Central memory CD8-positive, alpha-beta T cell (primary cell): Measurements from ENCODE around the gene CADM4.
"Not testable (repeated sequence)": the region's sequence is repeated elsewhere in the genome, so short reads cannot be mapped to it uniquely, and the experiment has no call there.

ENCODE experiments used
- ATAC-seq: fragments of 150-1000 bp; cut with Tn5 transposase; replicated peaks from 2 replicates; pipeline ENCODE4 v1.10.0; 2022; ENCODE audit warnings: mild to moderate bottlenecking, moderate FRiP score, moderate number of reproducible peaks; ENCODE audit not compliant: poor library complexity, severe bottlenecking; ENCODE audit errors: extremely low read depth
- DNase-seq, 2 donors: peaks; one replicate each; pipeline ENCODE4 v3.0.0; 2021; ENCODE audit warnings: low spot score in 2 of 2
- H3K27ac Mint-ChIP-seq: one replicate; pipeline ENCODE4 v1.8.0; 2022; ENCODE audit warnings: low read depth, mild to moderate bottlenecking, moderate library complexity, mixed read lengths
- H3K27me3 Mint-ChIP-seq: one replicate; pipeline ENCODE4 v1.8.0; 2022; ENCODE audit warnings: mixed read lengths
- H3K36me3 Mint-ChIP-seq: one replicate; pipeline ENCODE4 v1.8.0; 2022; ENCODE audit warnings: mild to moderate bottlenecking, moderate library complexity, mixed read lengths; ENCODE audit not compliant: insufficient read depth
- H3K4me1 Mint-ChIP-seq: one replicate; pipeline ENCODE4 v1.8.0; 2022; ENCODE audit warnings: mixed read lengths
- H3K4me3 Mint-ChIP-seq: one replicate; pipeline ENCODE4 v1.8.0; 2022; ENCODE audit warnings: mild to moderate bottlenecking, moderate library complexity, mixed read lengths
- H3K9me3 Mint-ChIP-seq: one replicate; pipeline ENCODE4 v1.8.0; 2022; ENCODE audit warnings: mixed read lengths

Gene CADM4, protein sequence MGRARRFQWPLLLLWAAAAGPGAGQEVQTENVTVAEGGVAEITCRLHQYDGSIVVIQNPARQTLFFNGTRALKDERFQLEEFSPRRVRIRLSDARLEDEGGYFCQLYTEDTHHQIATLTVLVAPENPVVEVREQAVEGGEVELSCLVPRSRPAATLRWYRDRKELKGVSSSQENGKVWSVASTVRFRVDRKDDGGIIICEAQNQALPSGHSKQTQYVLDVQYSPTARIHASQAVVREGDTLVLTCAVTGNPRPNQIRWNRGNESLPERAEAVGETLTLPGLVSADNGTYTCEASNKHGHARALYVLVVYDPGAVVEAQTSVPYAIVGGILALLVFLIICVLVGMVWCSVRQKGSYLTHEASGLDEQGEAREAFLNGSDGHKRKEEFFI

DNA sequence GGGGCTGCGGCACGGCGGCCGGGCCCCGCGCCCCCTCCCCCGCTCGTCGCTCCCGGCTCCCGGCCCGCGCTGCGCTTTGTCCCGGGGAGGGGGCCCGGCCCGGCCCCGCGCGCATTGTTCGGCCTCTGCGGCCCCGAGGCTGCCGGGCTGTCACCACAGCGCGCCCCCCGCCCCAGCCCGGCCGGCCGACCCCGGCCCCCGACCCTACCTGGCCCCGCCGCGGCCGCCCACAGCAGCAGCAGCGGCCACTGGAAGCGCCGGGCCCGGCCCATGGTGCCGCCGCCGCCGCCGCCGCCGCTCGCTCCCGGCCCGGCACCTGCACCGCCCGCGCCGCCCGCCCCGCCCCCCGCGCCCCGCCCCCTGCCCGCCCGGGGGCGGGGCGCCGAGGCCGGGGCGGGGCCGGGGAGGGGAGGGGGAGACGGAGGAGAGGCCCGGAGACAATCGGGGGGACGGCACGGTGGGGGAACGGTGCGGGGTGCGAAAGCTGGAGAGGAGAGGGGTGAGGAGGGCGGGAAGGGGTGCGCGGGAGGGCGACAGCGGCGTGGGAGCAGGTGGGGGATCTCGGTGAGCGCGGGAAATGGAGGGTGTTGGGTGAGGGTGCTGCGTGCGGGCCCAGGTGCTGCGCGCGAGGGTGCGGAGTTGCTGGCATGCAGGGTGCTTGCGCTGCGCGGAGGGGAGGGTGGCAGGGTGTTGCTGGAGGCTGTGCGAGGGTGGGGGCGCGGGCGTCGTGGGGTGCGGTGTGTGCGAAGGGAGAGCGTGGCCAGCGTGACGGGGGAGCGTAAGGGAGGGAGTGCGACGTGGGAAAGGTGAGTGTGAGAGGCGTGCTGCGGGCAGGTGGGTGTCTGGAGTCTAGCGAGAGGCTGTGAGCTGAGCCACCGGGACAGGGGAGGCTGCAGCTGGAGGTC is at the start of gene CADM4:
CADM4 (minus strand) TSS at position 332 of the 905 bp plus-strand sequence; CDS start at position 272, 60 bp downstream.
- ATAC-seq (peak; percentile 83), DNase-seq (peak; percentile 26 to 28)
- peaks cover 6% of the 10 kb centered on the region for H3K36me3 Mint-ChIP-seq
- H3K27ac Mint-ChIP-seq = peak within 1 kb of the TSS; percentile 56
- peaks cover 62% of the 10 kb centered on the region for H3K27me3 Mint-ChIP-seq
- peaks cover 13% of the 10 kb centered on the region for H3K4me1 Mint-ChIP-seq
- peak within 1 kb of the TSS; percentile 78 for H3K4me3 Mint-ChIP-seq
- H3K9me3 Mint-ChIP-seq = no peaks in the 10 kb centered on the region

GRCh38 chr19:43688059-43688701 is 48.5 kb upstream of the CADM4 start:
- Mint-ChIP-seq H3K4me1 (no peaks in the 10 kb centered on the region), H3K9me3 (peaks cover 5% of the 10 kb centered on the region), H3K27ac (no peak overlapping the region), H3K36me3 (peaks cover 1% of the 10 kb centered on the region), H3K27me3 (no peaks in the 10 kb centered on the region), H3K4me3 (no peak overlapping the region)
- no peak for DNase-seq
- no peak for ATAC-seq

DNA sequence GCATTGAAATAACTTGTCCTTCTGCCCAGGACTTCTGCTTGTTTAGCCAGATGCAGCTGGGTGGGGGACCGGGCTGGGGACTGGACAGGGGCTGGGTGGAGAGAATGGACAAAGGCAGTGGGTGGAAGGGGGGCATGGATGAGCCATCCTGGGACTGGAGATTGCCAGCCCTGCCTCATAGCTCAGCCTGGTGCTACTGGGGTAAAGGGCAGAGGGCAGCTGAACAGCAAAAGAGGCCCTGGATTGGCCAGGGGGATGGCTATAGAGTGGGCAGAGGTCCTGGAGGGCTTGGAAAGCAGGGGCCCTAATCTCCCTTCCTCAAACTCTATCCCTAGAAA is 48.0 kb upstream of the CADM4 start:
- H3K9me3 Mint-ChIP-seq = peaks cover 5% of the 10 kb centered on the region
- no peaks in the 10 kb centered on the region for H3K4me1 Mint-ChIP-seq
- H3K27ac Mint-ChIP-seq = no peak overlapping the region
- no peaks in the 10 kb centered on the region for H3K27me3 Mint-ChIP-seq
- no peak overlapping the region for H3K4me3 Mint-ChIP-seq
- peaks cover 1% of the 10 kb centered on the region for H3K36me3 Mint-ChIP-seq
- ATAC-seq = no peak
- DNase-seq = no peak

- H3K27ac Mint-ChIP-seq = no peak overlapping the region
- no peak overlapping the region for H3K4me3 Mint-ChIP-seq
Observed at GRCh38 chr19:43684326-43684725, 44.7 kb upstream of the CADM4 start.

DNA sequence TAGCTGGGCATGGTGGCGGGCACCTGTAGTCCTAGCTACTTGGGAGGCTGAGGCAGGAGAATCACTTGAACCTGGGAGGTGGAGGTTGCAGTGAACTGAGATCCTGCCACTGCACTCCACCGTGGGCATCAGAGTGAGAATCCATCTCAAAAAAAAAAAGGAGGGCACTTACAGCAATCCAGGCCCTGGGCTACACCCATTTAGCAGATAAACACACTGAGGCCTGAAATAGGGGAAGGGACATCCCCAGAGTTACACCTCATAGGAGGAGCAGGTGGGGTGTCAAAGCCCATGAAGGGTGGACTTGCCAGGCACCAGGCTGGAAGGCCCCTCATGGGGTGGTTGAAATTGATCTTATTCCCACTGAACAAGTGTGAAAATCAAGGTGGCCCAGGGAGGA is 44.3 kb upstream of the CADM4 start:
- H3K9me3 Mint-ChIP-seq = no peaks in the 10 kb centered on the region
- H3K4me3 Mint-ChIP-seq = no peak overlapping the region
- peaks cover 1% of the 10 kb centered on the region for H3K36me3 Mint-ChIP-seq
- no peaks in the 10 kb centered on the region for H3K4me1 Mint-ChIP-seq
- no peak for DNase-seq
- no peaks in the 10 kb centered on the region for H3K27me3 Mint-ChIP-seq
- no peak for ATAC-seq
- H3K27ac Mint-ChIP-seq = no peak overlapping the region

More at GRCh38 chr19:43684326-43684725, 44.7 kb upstream of the CADM4 start:
- ATAC-seq (no peak), DNase-seq (no peak)
- Mint-ChIP-seq H3K4me1 (no peaks in the 10 kb centered on the region), H3K27me3 (no peaks in the 10 kb centered on the region), H3K9me3 (no peaks in the 10 kb centered on the region), H3K36me3 (peaks cover 1% of the 10 kb centered on the region)

- no peak overlapping the region for H3K27ac Mint-ChIP-seq
- no peak overlapping the region for H3K4me3 Mint-ChIP-seq
- H3K27me3 Mint-ChIP-seq = no peaks in the 10 kb centered on the region
- no peaks in the 10 kb centered on the region for H3K4me1 Mint-ChIP-seq
- peaks cover 1% of the 10 kb centered on the region for H3K36me3 Mint-ChIP-seq
- DNase-seq (no peak), ATAC-seq (no peak)
- H3K9me3 Mint-ChIP-seq = no peaks in the 10 kb centered on the region
Observed at GRCh38 chr19:43682824-43683661, 43.4 kb upstream of the CADM4 start.

GRCh38 chr19:43682269-43682668 is 42.6 kb upstream of the CADM4 start:
- H3K27me3 Mint-ChIP-seq, H3K4me3 Mint-ChIP-seq, H3K27ac Mint-ChIP-seq, DNase-seq, H3K4me1 Mint-ChIP-seq, ATAC-seq, H3K36me3 Mint-ChIP-seq, H3K9me3 Mint-ChIP-seq: not testable (repeated sequence)

DNA sequence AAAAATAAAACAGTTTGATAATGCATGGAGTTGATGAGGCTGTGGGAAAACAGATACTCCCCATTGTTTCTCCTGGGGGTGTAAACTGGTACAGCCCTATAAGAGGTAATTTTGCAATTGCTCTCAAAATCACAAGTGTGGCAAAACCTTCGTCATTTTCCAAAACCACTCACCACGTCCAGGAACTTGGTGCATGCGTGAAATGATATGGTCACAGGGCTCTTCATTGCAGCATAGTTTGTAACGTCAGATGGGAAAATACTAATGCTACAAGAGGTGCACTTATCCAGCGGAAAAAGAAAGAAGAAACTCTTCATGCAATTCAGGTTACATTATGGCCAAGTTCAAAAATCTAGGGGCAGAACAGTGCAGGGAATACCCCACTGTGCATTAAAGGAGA is 42.2 kb upstream of the CADM4 start:
- no peaks in the 10 kb centered on the region for H3K27me3 Mint-ChIP-seq
- no peak for DNase-seq
- peaks cover 1% of the 10 kb centered on the region for H3K36me3 Mint-ChIP-seq
- no peak overlapping the region for H3K27ac Mint-ChIP-seq
- ATAC-seq = no peak
- no peak overlapping the region for H3K4me3 Mint-ChIP-seq
- H3K4me1 Mint-ChIP-seq = no peaks in the 10 kb centered on the region
- no peaks in the 10 kb centered on the region for H3K9me3 Mint-ChIP-seq

DNA sequence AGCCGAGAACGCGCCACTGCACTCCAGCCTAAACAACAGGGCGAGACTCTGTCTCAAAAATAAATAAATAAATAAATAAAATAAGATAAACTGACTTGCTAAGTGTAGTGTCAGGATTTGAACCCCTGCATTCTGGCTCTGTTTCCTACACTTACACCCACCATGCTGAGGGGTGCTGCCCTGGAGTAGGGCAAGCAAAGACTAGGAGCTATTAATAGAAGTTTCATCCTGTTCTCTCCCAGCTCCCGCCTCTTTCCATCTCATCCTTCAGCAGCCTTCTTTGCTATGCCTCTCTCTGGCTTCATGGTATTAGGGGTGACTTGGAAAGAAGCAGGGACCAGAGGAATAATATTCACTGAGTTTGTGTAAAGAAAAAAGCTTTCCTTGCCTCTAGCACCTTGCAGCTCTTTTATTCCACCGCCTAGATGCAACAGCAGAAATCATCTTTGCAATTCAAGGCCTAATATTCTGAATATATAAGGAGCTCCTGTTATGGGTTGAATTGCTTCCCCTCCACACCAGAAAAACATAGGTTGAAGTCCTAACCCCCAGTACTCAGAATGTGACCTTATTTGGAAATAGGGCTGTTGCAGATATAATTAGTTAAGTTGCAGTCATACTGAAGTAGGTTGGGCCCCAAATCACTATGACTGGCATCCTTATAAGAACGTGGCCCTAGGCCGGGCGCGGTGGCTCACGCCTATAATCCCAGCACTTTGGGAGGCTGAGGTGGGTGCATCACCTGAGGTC is 39.0 kb upstream of the CADM4 start:
- DNase-seq (no peak), ATAC-seq (no peak)
- H3K27ac Mint-ChIP-seq = no peak overlapping the region
- H3K27me3 Mint-ChIP-seq = no peaks in the 10 kb centered on the region
- H3K4me1 Mint-ChIP-seq = no peaks in the 10 kb centered on the region
- no peaks in the 10 kb centered on the region for H3K9me3 Mint-ChIP-seq
- no peak overlapping the region for H3K4me3 Mint-ChIP-seq
- H3K36me3 Mint-ChIP-seq = no peaks in the 10 kb centered on the region

GRCh38 chr19:43675906-43676305 is 36.3 kb upstream of the CADM4 start:
- peak overlapping the region; percentile 22 for H3K27ac Mint-ChIP-seq
- DNase-seq (no peak), ATAC-seq (no peak)
- H3K27me3 Mint-ChIP-seq = no peaks in the 10 kb centered on the region
- H3K9me3 Mint-ChIP-seq = no peaks in the 10 kb centered on the region
- H3K36me3 Mint-ChIP-seq = peaks cover 1% of the 10 kb centered on the region
- H3K4me1 Mint-ChIP-seq = peaks cover 2% of the 10 kb centered on the region
- no peak overlapping the region for H3K4me3 Mint-ChIP-seq

GRCh38 chr19:43675269-43675879 is 35.7 kb upstream of the CADM4 start:
- DNase-seq = no peak
- Mint-ChIP-seq H3K36me3 (peaks cover 1% of the 10 kb centered on the region), H3K27ac (peak overlapping the region; percentile 22), H3K4me1 (peaks cover 8% of the 10 kb centered on the region), H3K27me3 (no peaks in the 10 kb centered on the region), H3K9me3 (no peaks in the 10 kb centered on the region), H3K4me3 (no peak overlapping the region)
- ATAC-seq = no peak
